ENCODE data around the gene CHPF2.

- TF ChIP-seq POLR2A (IDR thresholded peaks at IDR 0.05; ENCODE audit: low read length) (no peak), GATA1 (IDR thresholded peaks at IDR 0.05; ENCODE audit: low read depth, low read length) (no peak)
Observed at GRCh38 chr7:151246102-151246850, 14.0 kb downstream of the CHPF2 start.
